ENCODE results near the gene ANKRD40.

The ANKRD40 gene

GRCh38 chr17:50689956-50690886 lies 17.5 kb downstream of the ANKRD40 start:
- Mint-ChIP-seq H3K4me1 (peaks cover 59% of the 10 kb centered on the region), H3K36me3 (ENCODE audit: low read depth) (peaks cover 17% of the 10 kb centered on the region), H3K27ac (peak overlapping the region; percentile 68 to 79 (median 76)), H3K9me3 (no peaks in the 10 kb centered on the region), H3K4me3 (peak overlapping the region in 2 of 3 experiments; percentile 5 to 37), H3K27me3 (ENCODE audit: low read depth) (peaks cover 3% of the 10 kb centered on the region)
- TF ChIP-seq, protein P1, sequence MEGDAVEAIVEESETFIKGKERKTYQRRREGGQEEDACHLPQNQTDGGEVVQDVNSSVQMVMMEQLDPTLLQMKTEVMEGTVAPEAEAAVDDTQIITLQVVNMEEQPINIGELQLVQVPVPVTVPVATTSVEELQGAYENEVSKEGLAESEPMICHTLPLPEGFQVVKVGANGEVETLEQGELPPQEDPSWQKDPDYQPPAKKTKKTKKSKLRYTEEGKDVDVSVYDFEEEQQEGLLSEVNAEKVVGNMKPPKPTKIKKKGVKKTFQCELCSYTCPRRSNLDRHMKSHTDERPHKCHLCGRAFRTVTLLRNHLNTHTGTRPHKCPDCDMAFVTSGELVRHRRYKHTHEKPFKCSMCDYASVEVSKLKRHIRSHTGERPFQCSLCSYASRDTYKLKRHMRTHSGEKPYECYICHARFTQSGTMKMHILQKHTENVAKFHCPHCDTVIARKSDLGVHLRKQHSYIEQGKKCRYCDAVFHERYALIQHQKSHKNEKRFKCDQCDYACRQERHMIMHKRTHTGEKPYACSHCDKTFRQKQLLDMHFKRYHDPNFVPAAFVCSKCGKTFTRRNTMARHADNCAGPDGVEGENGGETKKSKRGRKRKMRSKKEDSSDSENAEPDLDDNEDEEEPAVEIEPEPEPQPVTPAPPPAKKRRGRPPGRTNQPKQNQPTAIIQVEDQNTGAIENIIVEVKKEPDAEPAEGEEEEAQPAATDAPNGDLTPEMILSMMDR (IDR thresholded peaks at IDR 0.05; ENCODE audit: unreplicated experiment in 3 of 3), result no peak

DNA sequence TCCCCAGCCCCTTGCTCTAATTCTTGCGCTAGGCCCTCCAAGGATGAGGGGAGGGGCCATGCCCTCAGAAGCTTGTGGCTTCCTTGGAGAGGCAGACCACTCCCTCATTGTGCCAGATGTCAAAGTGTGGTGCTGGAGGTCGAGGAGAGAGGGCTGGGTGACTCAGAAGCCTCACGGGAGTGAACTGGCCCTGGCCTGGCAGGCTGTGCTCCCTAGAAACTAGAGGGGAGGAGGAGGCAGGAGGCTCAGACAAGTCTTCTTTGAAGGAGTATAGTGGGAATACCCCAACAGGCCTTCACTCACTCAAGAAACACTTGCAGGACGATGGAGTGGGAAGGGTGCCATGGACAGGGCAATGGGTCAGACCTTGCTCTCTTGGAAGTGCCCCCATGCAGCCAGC lies 18.5 kb downstream of the ANKRD40 start:
- Mint-ChIP-seq H3K4me3 (no peak overlapping the region), H3K27me3 (ENCODE audit: low read depth) (peaks cover 3% of the 10 kb centered on the region), H3K4me1 (peaks cover 58% of the 10 kb centered on the region), H3K36me3 (ENCODE audit: low read depth) (peaks cover 10% of the 10 kb centered on the region), H3K9me3 (no peaks in the 10 kb centered on the region), H3K27ac (peak overlapping the region in 2 of 3 experiments; percentile 59 to 77)
- TF ChIP-seq, protein P1 (IDR thresholded peaks at IDR 0.05; ENCODE audit: unreplicated experiment in 3 of 3), result no peak

- H3K4me1 Mint-ChIP-seq, result peaks cover 56% of the 10 kb centered on the region
- no peak overlapping the region for H3K4me3 Mint-ChIP-seq
- H3K27me3 Mint-ChIP-seq (ENCODE audit: low read depth), result peaks cover 5% of the 10 kb centered on the region
- no peak overlapping the region for H3K27ac Mint-ChIP-seq
- H3K9me3 Mint-ChIP-seq, result no peaks in the 10 kb centered on the region
- TF ChIP-seq, protein P1 (IDR thresholded peaks at IDR 0.05; ENCODE audit: unreplicated experiment in 3 of 3), result no peak
- H3K36me3 Mint-ChIP-seq (ENCODE audit: low read depth), result peaks cover 5% of the 10 kb centered on the region
These were observed 19.5 kb downstream of the ANKRD40 start for GRCh38 chr17:50688245-50688644.

DNA sequence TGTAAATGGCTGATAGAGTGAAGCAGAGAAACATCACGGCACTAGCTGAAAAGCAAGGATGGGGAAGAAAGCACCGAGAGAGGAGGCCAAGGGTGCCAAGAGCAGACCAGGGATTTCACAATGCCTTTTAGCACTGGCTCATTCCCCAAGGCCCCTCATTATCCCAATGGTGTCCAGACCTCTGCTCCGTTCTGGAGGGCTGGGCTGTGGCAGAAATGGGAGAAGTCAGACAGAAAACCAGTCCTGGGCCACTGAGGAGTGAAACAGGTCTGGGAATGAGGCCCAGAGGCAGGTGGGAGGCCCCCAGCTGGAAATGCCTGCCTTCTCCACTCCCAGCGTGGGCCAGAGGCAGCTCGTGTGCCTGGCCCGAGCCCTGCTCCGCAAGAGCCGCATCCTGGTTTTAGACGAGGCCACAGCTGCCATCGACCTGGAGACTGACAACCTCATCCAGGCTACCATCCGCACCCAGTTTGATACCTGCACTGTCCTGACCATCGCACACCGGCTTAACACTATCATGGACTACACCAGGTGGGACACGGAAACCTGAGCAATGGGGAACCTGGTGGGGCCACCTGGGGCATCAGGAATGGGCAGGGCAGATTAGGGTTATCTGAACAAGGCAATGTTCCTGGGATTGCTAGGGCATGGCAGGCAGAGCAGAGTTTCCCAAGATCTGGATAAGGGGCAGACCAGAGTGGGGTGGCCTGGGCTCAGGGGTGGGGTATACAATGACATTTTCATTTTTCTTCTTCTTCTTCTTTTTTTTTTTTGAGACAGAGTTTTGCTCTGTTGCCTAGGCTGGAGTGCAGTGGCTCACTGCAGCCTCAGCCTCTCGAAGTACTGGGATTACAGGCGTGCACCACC lies 20.3 kb downstream of the ANKRD40 start:
- Mint-ChIP-seq H3K4me3 (no peak overlapping the region), H3K9me3 (no peaks in the 10 kb centered on the region), H3K36me3 (ENCODE audit: low read depth) (no peaks in the 10 kb centered on the region), H3K27me3 (ENCODE audit: low read depth) (peaks cover 11% of the 10 kb centered on the region), H3K27ac (peak overlapping the region; percentile 49 to 82 (median 82)), H3K4me1 (peaks cover 50% of the 10 kb centered on the region)
- TF ChIP-seq, protein P1 (IDR thresholded peaks at IDR 0.05; ENCODE audit: unreplicated experiment in 3 of 3), result no peak

DNA sequence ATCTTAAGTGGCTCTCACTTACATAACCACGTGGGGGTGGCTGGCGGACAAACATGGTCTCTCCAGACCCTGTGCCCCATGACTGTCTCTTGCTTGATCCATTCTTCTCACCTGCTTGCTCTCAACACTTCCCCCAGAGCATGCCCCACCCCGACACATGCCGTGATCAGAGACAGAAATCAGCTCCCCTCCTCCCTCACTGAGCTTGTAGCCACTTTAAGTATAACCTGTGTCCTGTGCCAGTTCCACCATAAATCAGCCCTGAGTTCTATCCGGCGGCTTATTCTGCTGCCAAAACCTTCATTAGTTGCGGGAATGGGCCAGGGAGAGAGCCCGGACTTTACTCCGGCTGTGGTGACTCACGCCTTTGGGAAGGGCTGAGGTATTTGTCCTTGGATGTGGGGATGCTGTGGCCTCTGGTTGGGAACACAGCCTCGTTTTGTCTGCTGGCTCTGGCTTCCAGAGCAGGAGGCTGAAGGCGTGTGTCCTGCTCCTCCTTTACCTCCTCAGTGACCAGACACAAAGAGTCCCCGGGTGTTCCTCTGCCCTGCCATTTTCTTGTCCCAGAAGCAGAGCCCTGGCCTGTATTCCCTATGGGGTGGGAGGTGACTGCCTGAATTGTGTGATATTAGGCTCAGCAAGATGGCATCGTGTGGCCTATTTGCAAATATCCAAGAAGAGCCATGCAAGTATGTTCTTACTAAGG lies 21.1 kb downstream of the ANKRD40 start:
- H3K9me3 Mint-ChIP-seq, result no peaks in the 10 kb centered on the region
- peak overlapping the region in 2 of 3 experiments; percentile 10 to 14 for H3K4me3 Mint-ChIP-seq
- TF ChIP-seq, protein P1 (IDR thresholded peaks at IDR 0.05; ENCODE audit: unreplicated experiment in 3 of 3), result no peak
- peak overlapping the region; percentile 67 to 82 (median 82) for H3K27ac Mint-ChIP-seq
- peaks cover 13% of the 10 kb centered on the region for H3K27me3 Mint-ChIP-seq (ENCODE audit: low read depth)
- H3K4me1 Mint-ChIP-seq, result peaks cover 49% of the 10 kb centered on the region
- no peaks in the 10 kb centered on the region for H3K36me3 Mint-ChIP-seq (ENCODE audit: low read depth)
